GM18505 (cell line): ENCODE data around the gene CD274.
"Not testable (repeated sequence)": the region's sequence is repeated elsewhere in the genome, so short reads cannot be mapped to it uniquely, and the experiment has no call there.

ENCODE experiments used
- ATAC-seq: cut with Tn5 transposase; IDR thresholded peaks from one replicate; pipeline ENCODE4 v1.9.1; 2021; ENCODE audit not compliant: unreplicated experiment
- POLR2A ChIP-seq: IDR thresholded peaks from 4 replicates; pipeline ENCODE4 v1.6.1; 2011; ENCODE audit warnings: borderline replicate concordance; ENCODE audit not compliant: insufficient read depth, insufficient read length; ENCODE audit errors: extremely low read depth

The CD274 gene

DNA sequence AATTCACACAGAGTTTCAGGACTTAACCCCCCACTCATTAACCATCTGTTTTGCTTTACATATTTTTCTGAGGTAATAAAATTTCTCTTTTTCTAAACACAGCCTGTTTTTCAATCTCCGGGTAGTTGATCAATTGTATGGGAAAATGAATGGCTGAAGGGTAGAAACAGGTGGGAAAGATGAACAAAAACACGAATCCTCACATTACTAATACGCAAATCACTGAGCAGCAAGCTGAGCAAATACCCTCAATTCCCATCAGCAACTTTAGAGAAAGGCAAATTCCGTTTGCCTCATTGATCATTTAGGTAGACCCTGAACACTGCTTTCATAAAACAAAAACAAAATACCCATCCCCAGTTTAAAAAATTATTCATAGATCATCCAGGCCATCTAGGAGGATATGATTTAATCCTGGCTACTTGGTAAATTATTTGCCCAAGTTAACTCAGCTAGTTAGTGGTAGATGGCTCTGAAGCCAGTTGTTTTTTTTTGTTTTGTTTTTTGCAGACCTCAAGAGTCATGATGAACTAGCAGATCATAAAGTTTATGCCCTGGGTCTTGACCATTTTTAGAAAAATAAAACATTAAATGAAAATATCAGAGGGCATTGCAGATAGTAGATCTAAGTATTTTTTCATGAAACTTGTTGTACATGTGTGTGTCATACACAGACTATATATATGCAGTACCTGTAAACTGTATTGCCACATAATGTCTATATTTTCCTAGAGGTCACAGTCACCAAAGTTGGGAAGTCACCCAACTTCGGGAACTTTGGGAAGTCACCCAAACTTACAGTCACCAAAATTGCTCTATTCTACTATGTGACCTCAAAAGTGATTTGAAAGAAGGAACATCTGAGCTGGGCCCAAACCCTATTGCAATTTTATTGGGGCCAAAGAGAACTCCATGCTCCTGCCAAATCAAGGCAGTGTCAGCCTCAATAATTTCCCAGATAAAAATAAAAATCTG is 1.6 kb upstream of the CD274 start:
- TF ChIP-seq POLR2A = no peak
- no peak for ATAC-seq

DNA sequence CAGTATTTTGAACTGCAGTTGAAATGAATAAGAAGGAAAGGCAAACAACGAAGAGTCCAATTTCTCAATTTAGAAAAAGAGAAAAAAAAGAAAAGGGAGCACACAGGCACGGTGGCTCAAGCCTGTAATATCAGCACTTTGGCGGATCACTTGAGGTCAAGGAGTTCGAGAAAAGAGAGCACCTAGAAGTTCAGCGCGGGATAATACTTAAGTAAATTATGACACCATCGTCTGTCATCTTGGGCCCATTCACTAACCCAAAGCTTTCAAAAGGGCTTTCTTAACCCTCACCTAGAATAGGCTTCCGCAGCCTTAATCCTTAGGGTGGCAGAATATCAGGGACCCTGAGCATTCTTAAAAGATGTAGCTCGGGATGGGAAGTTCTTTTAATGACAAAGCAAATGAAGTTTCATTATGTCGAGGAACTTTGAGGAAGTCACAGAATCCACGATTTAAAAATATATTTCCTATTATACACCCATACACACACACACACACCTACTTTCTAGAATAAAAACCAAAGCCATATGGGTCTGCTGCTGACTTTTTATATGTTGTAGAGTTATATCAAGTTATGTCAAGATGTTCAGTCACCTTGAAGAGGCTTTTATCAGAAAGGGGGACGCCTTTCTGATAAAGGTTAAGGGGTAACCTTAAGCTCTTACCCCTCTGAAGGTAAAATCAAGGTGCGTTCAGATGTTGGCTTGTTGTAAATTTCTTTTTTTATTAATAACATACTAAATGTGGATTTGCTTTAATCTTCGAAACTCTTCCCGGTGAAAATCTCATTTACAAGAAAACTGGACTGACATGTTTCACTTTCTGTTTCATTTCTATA is 602 bp upstream of the CD274 start:
- no peak for TF ChIP-seq POLR2A
- ATAC-seq = no peak

DNA sequence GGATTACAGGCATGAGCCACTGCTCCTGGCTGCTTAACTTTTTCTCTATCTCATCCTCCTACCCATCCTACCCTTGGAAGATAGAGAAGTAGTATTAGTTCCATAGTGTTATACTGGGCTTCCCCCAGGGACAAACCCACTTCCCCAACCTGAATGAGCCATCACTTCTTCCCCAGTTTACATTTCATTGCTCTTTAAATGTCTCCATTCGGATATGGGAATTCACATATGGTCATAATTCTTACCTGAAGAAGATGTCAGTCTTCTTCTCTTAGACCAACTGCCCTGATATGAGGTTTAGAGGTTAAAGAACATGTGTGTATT is 1.9 kb downstream of the CD274 start:
- no peak for TF ChIP-seq POLR2A
- no peak for ATAC-seq

DNA sequence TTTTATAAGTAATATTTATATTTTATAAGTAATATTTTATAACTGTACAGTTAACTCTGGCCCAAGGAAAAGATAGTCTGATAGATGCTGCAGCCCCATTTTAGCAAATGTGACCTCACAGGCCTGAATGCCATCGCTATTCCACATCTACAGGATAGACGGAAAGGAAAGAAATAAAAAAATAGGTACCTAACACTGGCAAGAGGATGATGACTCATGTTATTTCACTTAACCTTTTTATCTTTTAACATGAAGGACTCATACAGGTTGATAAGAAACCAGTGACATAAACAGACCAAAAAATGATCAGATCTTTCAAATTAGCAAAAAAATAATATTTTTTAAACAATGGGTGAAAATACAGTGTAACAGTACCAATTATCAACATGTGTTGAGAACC is 2.7 kb downstream of the CD274 start:
- no peak for ATAC-seq
- no peak for TF ChIP-seq POLR2A

DNA sequence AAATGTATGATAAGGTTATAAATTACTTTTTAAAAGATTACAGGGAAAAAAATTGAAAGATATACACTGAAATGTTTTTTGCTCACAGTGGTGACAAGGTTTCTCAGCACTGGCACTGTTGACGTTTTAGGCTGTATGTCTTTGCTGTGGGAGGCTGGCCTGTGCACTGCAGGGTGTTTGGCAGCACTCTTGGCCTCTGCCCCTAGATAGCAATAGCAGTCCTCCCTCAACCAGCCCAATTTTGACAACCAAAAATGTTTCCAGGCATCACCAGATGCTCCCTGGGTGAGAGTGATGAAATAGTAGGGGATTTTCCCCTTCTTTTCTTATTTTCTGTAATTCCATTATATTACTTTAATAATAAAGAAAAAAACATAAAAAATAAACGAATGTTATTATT is 3.3 kb downstream of the CD274 start:
- no peak for ATAC-seq

DNA sequence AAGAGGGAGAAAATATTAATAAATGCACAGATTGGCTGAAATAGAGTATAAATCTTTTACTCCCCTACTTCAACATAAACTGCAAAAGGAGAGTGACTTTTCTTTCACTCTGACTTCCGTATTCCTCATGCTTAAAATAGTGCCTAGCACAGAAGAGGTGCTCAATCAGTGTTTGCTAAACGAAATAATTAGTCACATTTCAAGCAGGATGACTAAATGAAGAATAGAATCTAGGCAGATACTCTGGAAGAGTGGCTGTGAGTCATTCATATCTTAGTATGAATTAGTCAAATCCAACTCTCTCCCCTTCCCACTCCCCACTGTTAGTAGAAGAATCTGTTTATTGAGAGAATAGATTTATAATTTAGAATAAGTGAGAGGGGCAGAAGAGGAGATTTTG is 4.8 kb downstream of the CD274 start:
- TF ChIP-seq POLR2A = no peak
- ATAC-seq = no peak

More for the DNA sequence above, 3.3 kb downstream of the CD274 start:
- no peak for TF ChIP-seq POLR2A

DNA sequence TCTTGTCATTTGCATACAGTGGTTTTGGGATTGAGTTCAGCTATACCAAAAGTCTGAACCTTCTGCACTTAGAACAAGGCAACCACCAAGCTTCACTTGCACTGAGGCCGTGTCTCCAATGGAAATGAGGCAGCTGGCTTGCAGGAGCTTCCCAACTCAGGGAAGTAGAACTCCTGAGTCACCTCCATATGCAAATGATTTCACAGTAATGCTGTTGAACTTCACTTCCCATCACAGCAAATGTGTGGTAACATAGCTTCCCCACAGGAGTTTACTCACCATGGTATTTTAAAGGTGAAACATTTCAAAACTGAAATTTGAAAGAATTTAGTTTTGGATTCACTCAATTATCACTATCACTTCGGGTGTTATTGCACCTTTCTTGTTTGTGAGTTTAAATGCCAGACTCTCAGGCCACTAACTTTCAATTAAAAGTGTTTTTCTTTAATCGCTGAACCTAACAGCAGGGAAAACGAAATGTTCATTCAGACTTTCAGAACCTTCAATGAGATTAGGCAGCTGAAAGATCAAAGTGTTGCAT is 9.0 kb downstream of the CD274 start:
- ATAC-seq = no peak
- no peak for TF ChIP-seq POLR2A

DNA sequence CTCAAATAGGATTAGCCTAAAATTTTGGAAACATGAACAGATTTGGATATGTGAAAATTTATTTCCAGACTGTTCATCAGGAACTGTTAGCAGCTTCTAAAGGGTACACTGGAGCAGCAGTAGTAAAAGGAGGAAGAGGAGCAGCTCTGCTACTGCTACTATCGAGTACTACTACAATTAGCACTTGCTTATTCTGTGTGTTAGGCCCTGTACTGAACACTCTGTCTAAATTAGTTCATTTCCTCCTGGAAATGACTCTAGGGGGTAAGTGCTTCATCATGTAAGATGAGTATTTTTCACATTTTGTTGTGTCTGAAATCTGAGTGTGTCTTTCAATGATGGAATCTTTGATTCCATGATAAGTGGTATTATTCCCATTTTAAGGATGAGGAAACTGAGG is 9.8 kb downstream of the CD274 start:
- TF ChIP-seq POLR2A = no peak
- ATAC-seq = no peak

DNA sequence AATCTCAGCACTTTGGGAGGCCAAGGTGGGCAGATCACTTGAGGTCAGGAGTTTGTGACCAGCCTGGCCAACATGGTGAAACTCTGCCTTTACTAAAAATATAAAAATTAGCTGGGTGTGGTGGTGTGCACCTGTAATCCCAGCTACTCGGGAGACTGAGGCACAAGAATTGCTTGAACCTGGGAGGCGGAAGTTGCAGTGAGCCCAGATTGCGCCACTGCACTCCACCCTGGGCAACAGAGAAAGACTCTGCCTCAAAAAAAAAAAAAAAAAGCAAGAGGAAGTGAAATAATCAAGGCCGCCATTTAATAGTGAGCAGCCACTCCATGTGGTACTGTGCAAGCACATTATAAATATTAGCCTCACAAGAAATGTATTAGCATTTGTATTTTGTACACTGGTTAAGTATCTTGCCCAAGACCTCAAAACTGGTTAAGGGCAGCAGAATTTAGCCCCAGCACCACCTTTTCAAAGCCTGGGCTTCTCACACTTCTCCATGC is 14.5 kb downstream of the CD274 start:
- not testable (repeated sequence) for ATAC-seq

DNA sequence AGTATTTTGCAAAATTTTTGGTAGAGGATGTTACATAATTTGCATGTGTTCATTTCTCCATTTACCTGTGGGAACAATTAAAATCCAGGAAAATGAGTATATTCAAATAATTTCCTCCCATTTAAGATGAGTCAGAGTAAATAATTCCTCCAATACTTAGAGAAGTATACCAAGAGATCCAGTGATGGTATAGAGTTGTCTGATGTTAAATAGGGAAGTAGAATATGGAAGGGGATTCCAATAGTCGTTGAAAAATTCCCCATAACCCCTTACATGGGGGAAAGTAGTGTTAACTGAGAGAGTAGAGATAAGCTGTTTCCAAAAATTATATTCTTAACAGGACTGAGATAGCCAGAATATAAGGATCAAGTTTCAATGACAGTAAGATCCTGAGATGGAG is 15.7 kb downstream of the CD274 start:
- TF ChIP-seq POLR2A = no peak
- ATAC-seq = no peak

DNA sequence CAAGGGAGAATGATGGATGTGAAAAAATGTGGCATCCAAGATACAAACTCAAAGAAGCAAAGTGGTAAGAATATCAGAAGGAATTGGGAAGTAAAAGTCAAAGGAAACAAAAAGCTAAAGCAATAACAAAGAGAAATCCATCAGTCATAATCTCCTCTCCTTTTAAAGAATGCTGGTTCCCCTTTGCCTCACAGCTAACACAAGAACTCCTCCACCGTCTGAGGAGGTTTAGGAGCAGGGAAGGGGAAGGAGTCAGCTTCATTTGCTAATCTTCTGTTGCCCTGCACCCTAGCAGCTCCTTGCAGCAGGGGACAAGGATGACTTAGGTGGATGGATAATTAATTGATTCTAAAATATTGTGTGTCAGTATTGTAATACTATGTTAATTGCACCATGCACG is 16.4 kb downstream of the CD274 start:
- TF ChIP-seq POLR2A = no peak
- ATAC-seq = no peak

DNA sequence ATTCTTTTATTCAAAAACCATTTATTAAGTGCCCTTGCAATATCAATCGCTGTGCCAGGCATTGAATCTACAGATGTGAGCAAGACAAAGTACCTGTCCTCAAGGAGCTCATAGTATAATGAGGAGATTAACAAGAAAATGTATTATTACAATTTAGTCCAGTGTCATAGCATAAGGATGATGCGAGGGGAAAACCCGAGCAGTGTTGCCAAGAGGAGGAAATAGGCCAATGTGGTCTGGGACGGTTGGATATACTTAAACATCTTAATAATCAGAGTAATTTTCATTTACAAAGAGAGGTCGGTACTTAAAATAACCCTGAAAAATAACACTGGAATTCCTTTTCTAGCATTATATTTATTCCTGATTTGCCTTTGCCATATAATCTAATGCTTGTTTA is 18.5 kb downstream of the CD274 start:
- ATAC-seq = no peak
- TF ChIP-seq POLR2A = no peak

DNA sequence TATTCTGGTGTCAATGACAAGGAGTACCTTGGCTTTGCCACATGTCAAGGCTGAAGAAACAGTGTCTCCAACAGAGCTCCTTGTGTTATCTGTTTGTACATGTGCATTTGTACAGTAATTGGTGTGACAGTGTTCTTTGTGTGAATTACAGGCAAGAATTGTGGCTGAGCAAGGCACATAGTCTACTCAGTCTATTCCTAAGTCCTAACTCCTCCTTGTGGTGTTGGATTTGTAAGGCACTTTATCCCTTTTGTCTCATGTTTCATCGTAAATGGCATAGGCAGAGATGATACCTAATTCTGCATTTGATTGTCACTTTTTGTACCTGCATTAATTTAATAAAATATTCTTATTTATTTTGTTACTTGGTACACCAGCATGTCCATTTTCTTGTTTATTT is 19.8 kb downstream of the CD274 start:
- no peak for TF ChIP-seq POLR2A
- ATAC-seq = no peak
